GM12878 (cell line): ENCODE results near the gene GPLD1. TPM values are rescaled to one million over a fixed set of nuclear protein-coding genes. Genes with fewer than 3 reads are reported as not detected.

Source experiments
- ATAC-seq: fragments of 200-7000 bp; cut with Tn5 transposase; 3 replicates; pipeline ENCODE4 v1.9.1; 2020; ENCODE audit warnings: mild to moderate bottlenecking, moderate library complexity
- BruUV-seq: library from RNA; stranded (reverse); fragments of 400-500 nt; replicated peaks from 2 replicates; lab custom pipeline; 2021; lab: Mats Ljungman, UMichigan
- CTCF ChIA-PET: fragments of 300-600 bp; sonication (Branson Sonifier 250); formaldehyde crosslinking; extraction: SDS; loops from one replicate; lab custom pipeline; 2021; ENCODE audit warnings: inconsistent platforms; lab: Yijun Ruan, JAX
- POLR2A ChIA-PET: fragments of 350-600 bp; formaldehyde crosslinking; extraction: SDS; loops from one replicate; lab custom pipeline; 2021; ENCODE audit warnings: inconsistent platforms; lab: Charles Lee
- RAD21 ChIA-PET: fragments of 300-600 bp; sonication (Branson Sonifier 250); formaldehyde crosslinking; loops from one replicate; lab custom pipeline; 2023; ENCODE audit warnings: antibody characterized with exemption; ENCODE audit not compliant: unreplicated experiment; lab: Charles Lee
- SMC1A ChIA-PET: fragments of 300-600 bp; sonication (Branson Sonifier 250); formaldehyde crosslinking; loops from one replicate; lab custom pipeline; 2023; ENCODE audit not compliant: unreplicated experiment, uncharacterized antibody; lab: Charles Lee
- DNase-seq: peaks from one replicate; pipeline ENCODE4 v3.0.0-alpha.2; 2011; ENCODE audit warnings: low read depth, low spot score
- FAIRE-seq: peaks from 3 replicates; lab custom pipeline; 2011; peaks lifted over from hg19 to GRCh38; lab: Jason Lieb, UNC
- H2AFZ ChIP-seq: 2 replicates; pipeline ENCODE4 v1.6.0; 2011; ENCODE audit warnings: low read depth, low read length, control low read depth; ENCODE audit not compliant: control insufficient read depth
- H3K27ac ChIP-seq: 2 replicates; pipeline ENCODE4 v1.5.1; 2011; ENCODE audit warnings: control low read depth; ENCODE audit not compliant: control insufficient read depth, insufficient read depth
- H3K27me3 ChIP-seq, 2 experiments: replicated peaks in 1 of 2; 2 replicates each; pipeline versions ENCODE4 v1.6.0 to v1.6.1; 2011; ENCODE audit warnings: low read length in 1 of 2; ENCODE audit not compliant: control insufficient read depth in 2 of 2, insufficient read depth in 2 of 2
- H3K36me3 ChIP-seq, 2 experiments: 2 replicates each; pipeline ENCODE4 v1.5.1; 2011; ENCODE audit warnings: low read length in 1 of 2; ENCODE audit not compliant: control insufficient read depth in 2 of 2, insufficient read depth in 2 of 2
- H3K4me1 ChIP-seq: 2 replicates; pipeline ENCODE4 v1.6.1; 2011; ENCODE audit warnings: mild to moderate bottlenecking, low read length, moderate library complexity, mixed read lengths; ENCODE audit not compliant: control insufficient read depth, insufficient read depth
- H3K4me2 ChIP-seq: 2 replicates; pipeline ENCODE4 v1.6.0; 2011; ENCODE audit warnings: control low read depth; ENCODE audit not compliant: control insufficient read depth, insufficient read depth
- H3K4me3 ChIP-seq: fragments of 200-600 bp; sonication (generic); 2 replicates; pipeline ENCODE4 v1.5.1; 2016
- H3K79me2 ChIP-seq: 2 replicates; pipeline ENCODE4 v1.6.0; 2011; ENCODE audit warnings: low read length; ENCODE audit not compliant: control insufficient read depth, insufficient read depth
- H3K9ac ChIP-seq: 2 replicates; pipeline ENCODE4 v1.8.0; 2011; ENCODE audit warnings: low read length, control low read depth, mixed read lengths; ENCODE audit not compliant: control insufficient read depth, insufficient read depth
- H3K9me3 ChIP-seq: replicated peaks from 3 replicates; pipeline ENCODE4 v1.5.1; 2011; ENCODE audit warnings: mild to moderate bottlenecking, low read length; ENCODE audit not compliant: control insufficient read depth, insufficient read depth
- H4K20me1 ChIP-seq: 2 replicates; pipeline ENCODE4 v1.6.0; 2011; ENCODE audit not compliant: control insufficient read depth, insufficient read depth
- BACH1 ChIP-seq: fragments of 450-650 bp; IDR thresholded peaks from 2 replicates; pipeline ENCODE4 v1.6.1; 2017; ENCODE audit warnings: mild to moderate bottlenecking, borderline replicate concordance
- BHLHE40 ChIP-seq, 2 experiments: fragments of 450-650 bp in 1 of 2; IDR thresholded peaks; 2 replicates each; pipeline ENCODE4 v1.6.1; 2011 to 2017; ENCODE audit warnings: low read depth in 2 of 2, borderline replicate concordance in 1 of 2, improper control_type of control experiment in 1 of 2, low read length in 1 of 2, mild to moderate bottlenecking in 1 of 2
- ELK1 ChIP-seq: IDR thresholded peaks from 2 replicates; pipeline ENCODE4 v1.6.1; 2012; ENCODE audit warnings: low read depth, low read length, improper control_type of control experiment
- EZH2 ChIP-seq: IDR thresholded peaks from 2 replicates; pipeline ENCODE4 v1.6.1; 2012; ENCODE audit warnings: low read depth, mild to moderate bottlenecking, control low read depth, inconsistent platforms, low read length, borderline replicate concordance; ENCODE audit not compliant: control insufficient read depth
- GATAD2B ChIP-seq: fragments of 450-650 bp; conservative IDR thresholded peaks from 2 replicates; pipeline ENCODE4 v1.6.1; 2017; ENCODE audit warnings: low read depth, mild to moderate bottlenecking, moderate library complexity
- NKRF ChIP-seq: fragments of 450-650 bp; conservative IDR thresholded peaks from 2 replicates; pipeline ENCODE4 v1.6.1; 2017; ENCODE audit warnings: mild to moderate bottlenecking, moderate library complexity
- TAF1 ChIP-seq: IDR thresholded peaks from 2 replicates; pipeline ENCODE4 v1.6.1; 2011; ENCODE audit warnings: mild to moderate bottlenecking, low read depth, low read length, borderline replicate concordance
- TCF12 ChIP-seq: IDR thresholded peaks from 2 replicates; pipeline ENCODE4 v1.6.1; 2011; ENCODE audit warnings: low read depth, mild to moderate bottlenecking, low read length
- TCF3 ChIP-seq: IDR thresholded peaks from 2 replicates; pipeline ENCODE4 v1.6.1; 2012; ENCODE audit warnings: low read depth, mild to moderate bottlenecking, low read length, borderline replicate concordance; ENCODE audit not compliant: insufficient read depth
- WRNIP1 ChIP-seq: IDR thresholded peaks from 2 replicates; pipeline ENCODE4 v1.6.1; 2011; ENCODE audit warnings: low read depth, low read length, improper control_type of control experiment, borderline replicate concordance
- WGBS: methylation state at CpG from one replicate; pipeline ENCODE4 v1.1.6; 2016; ENCODE audit warnings: low lambda C conversion rate; ENCODE audit not compliant: insufficient replicate concordance, insufficient coverage; ENCODE audit errors: missing lambda C conversion rate; 5-methylcytosine and 5-hydroxymethylcytosine counted together
- in situ Hi-C: fragments of 300-500 bp; cut with MboI; formaldehyde crosslinking; loops from 9 replicates; pipeline ENCODE4 v1.14.3; 2018; ENCODE audit warnings: mixed read lengths
- intact Hi-C: fragments of 100-400 bp; cut with micrococcal nuclease; formaldehyde crosslinking; loops from one replicate; pipeline ENCODE4 v1.14.2; 2022; ENCODE audit not compliant: unreplicated experiment
- polyA plus RNA-seq, 11 experiments: library from polyadenylated mRNA; depleted of rRNA in 4 of 11; unstranded in 6 of 11; stranded (reverse) in 5 of 11; fragments of >200 nt; fragmentation: Nextera tagmentation in 4 of 11; fragmentation: Illumina TruSeq in 1 of 11; extraction: Ambion mirVana in 4 of 11; extraction: Trizol in 1 of 11; gene quantifications; 1 replicate in 1 of 11; 2 replicates in 10 of 11; pipeline versions ENCODE4 v1.2.1 to v1.2.3, GENCODE V29; 2011 to 2016; ENCODE audit warnings: inconsistent platforms in 2 of 11, missing spikeins in 2 of 11, low read depth in 1 of 11
- total RNA-seq, 4 experiments: library from RNA; depleted of rRNA in 3 of 4; stranded (reverse); fragments of >200 nt in 3 of 4; fragmentation: Illumina TruSeq in 1 of 4; extraction: Trizol in 1 of 4; gene quantifications; 2 replicates each; pipeline versions ENCODE4 v1.2.1 to v1.2.3, GENCODE V29; 2013 to 2021
- TF ChIP-seq, protein P1 (sequence below): fragments of 450-650 bp; IDR thresholded peaks from 2 replicates; pipeline ENCODE4 v1.6.1; 2017; ENCODE audit warnings: mild to moderate bottlenecking, moderate library complexity
- TF ChIP-seq, protein P2 (sequence below): IDR thresholded peaks from 2 replicates; pipeline ENCODE4 v1.6.1; 2011; ENCODE audit warnings: low read depth, low read length, improper control_type of control experiment, borderline replicate concordance

GPLD1 gene
- total and polyA plus RNA-seq, 10 of the 15 experiments (the other 5 are each of a cell fraction or from before 2014, with no cell fraction given): 0.04 to 1.0 (median 0.69) TPM

GRCh38 chr6:24458134-24458533 lies 31.2 kb downstream of the GPLD1 start (continued):
- TF ChIP-seq, protein P1, sequence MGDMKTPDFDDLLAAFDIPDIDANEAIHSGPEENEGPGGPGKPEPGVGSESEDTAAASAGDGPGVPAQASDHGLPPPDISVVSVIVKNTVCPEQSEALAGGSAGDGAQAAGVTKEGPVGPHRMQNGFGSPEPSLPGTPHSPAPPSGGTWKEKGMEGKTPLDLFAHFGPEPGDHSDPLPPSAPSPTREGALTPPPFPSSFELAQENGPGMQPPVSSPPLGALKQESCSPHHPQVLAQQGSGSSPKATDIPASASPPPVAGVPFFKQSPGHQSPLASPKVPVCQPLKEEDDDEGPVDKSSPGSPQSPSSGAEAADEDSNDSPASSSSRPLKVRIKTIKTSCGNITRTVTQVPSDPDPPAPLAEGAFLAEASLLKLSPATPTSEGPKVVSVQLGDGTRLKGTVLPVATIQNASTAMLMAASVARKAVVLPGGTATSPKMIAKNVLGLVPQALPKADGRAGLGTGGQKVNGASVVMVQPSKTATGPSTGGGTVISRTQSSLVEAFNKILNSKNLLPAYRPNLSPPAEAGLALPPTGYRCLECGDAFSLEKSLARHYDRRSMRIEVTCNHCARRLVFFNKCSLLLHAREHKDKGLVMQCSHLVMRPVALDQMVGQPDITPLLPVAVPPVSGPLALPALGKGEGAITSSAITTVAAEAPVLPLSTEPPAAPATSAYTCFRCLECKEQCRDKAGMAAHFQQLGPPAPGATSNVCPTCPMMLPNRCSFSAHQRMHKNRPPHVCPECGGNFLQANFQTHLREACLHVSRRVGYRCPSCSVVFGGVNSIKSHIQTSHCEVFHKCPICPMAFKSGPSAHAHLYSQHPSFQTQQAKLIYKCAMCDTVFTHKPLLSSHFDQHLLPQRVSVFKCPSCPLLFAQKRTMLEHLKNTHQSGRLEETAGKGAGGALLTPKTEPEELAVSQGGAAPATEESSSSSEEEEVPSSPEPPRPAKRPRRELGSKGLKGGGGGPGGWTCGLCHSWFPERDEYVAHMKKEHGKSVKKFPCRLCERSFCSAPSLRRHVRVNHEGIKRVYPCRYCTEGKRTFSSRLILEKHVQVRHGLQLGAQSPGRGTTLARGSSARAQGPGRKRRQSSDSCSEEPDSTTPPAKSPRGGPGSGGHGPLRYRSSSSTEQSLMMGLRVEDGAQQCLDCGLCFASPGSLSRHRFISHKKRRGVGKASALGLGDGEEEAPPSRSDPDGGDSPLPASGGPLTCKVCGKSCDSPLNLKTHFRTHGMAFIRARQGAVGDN: no peak
- TF ChIP-seq EZH2: no peak

DNA sequence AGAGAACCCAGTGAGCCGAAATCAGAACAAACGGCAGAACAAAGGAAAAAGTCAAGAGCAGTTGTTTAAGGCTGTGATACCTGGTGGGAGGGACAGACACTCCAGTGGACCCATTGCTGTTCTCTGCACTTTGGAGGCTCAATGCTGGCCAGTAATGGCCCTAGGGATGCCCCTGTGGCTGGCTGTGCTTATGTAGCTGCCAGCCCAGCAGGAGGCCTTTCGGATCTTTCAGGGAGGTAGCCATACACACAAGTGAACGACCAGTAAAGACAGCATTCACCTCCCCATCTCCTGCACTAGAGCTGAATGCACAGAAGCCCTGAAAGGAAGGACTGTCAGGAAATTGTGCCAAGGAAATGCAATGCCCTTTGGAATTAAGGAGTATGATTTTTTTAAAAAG lies 34.3 kb downstream of the GPLD1 start:
- Histone ChIP-seq H3K4me1 (no peaks in the 10 kb centered on the region), H3K4me3 (no peak overlapping the region), H3K36me3 (no peaks in the 10 kb centered on the region), H2AFZ (no peak overlapping the region), H3K27me3 (no peaks in the 10 kb centered on the region), H4K20me1 (no peaks in the 10 kb centered on the region), H3K79me2 (no peaks in the 10 kb centered on the region), H3K4me2 (no peak overlapping the region), H3K27ac (no peak overlapping the region), H3K9ac (no peak overlapping the region), H3K9me3 (no peaks in the 10 kb centered on the region)
- SMC1A ChIA-PET: no interaction called here
- no peak for FAIRE-seq
- intact Hi-C loops: no loop called here
- BruUV-seq: no TSS peak
- RAD21 ChIA-PET: no interaction called here
- POLR2A ChIA-PET: no interaction called here
- CTCF ChIA-PET: interaction anchor here (0.7 kb wide), 1 partner anchor 34 kb away, joined by 3 read pairs; no protein-coding TSS in a partner anchor
- no peak for ATAC-seq
- in situ Hi-C loops: no loop called here
- DNase-seq: no peak
- 75% methylated on average over 4 of the region's 4 CpGs for WGBS
- TF ChIP-seq NKRF: no peak
- TF ChIP-seq, protein P2, sequence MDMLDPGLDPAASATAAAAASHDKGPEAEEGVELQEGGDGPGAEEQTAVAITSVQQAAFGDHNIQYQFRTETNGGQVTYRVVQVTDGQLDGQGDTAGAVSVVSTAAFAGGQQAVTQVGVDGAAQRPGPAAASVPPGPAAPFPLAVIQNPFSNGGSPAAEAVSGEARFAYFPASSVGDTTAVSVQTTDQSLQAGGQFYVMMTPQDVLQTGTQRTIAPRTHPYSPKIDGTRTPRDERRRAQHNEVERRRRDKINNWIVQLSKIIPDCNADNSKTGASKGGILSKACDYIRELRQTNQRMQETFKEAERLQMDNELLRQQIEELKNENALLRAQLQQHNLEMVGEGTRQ: no peak
- no peak for TF ChIP-seq GATAD2B
- TF ChIP-seq WRNIP1: no peak
- TF ChIP-seq BACH1: no peak
- TF ChIP-seq TCF3: no peak
- no peak for TF ChIP-seq BHLHE40 (IDR thresholded peaks at IDR 0.05; ENCODE audit: borderline replicate concordance in 1 of 2, low read depth in 2 of 2, low read length in 1 of 2)
- TF ChIP-seq TCF12: no peak
- no peak for TF ChIP-seq TAF1
- TF ChIP-seq ELK1: no peak
